DOHH2 (cell line): ENCODE results near the gene ADK.

ENCODE experiments used
- H3F3A ChIP-seq: fragments of 200-600 bp; sonication (generic), shearing (Covaris generic); 2 replicates; pipeline ENCODE4 v1.6.0; 2016; ENCODE audit warnings: antibody characterized with exemption, mild to moderate bottlenecking; ENCODE audit not compliant: control insufficient read depth, insufficient read depth
- H3K27ac ChIP-seq: fragments of 200-600 bp; sonication (generic); 2 replicates; pipeline ENCODE4 v1.5.1; 2014; ENCODE audit warnings: low read depth, mild to moderate bottlenecking, low read length, moderate library complexity
- H3K27me3 ChIP-seq: fragments of 200-600 bp; sonication (generic); 2 replicates; pipeline ENCODE4 v1.6.1; 2014; ENCODE audit warnings: mild to moderate bottlenecking, low read length, mixed read lengths; ENCODE audit not compliant: control insufficient read depth
- H3K36me3 ChIP-seq: fragments of 200-600 bp; sonication (generic); 2 replicates; pipeline ENCODE4 v1.6.1; 2014; ENCODE audit warnings: mild to moderate bottlenecking, low read length, moderate library complexity, mixed read lengths; ENCODE audit not compliant: control insufficient read depth
- H3K4me1 ChIP-seq: fragments of 200-600 bp; sonication (generic); 2 replicates; pipeline ENCODE4 v1.6.1; 2014; ENCODE audit warnings: mild to moderate bottlenecking, low read length, mixed read lengths; ENCODE audit not compliant: control insufficient read depth
- H3K4me2 ChIP-seq: fragments of 200-600 bp; sonication (generic); 2 replicates; pipeline ENCODE4 v1.6.0; 2014; ENCODE audit warnings: mild to moderate bottlenecking, low read length, moderate library complexity
- H3K4me3 ChIP-seq: fragments of 200-600 bp; sonication (generic); 2 replicates; pipeline ENCODE4 v1.5.1; 2014; ENCODE audit warnings: mild to moderate bottlenecking, low read length, mixed read lengths
- H3K79me2 ChIP-seq: fragments of 200-600 bp; sonication (generic); 2 replicates; pipeline ENCODE4 v1.6.1; 2014; ENCODE audit warnings: mild to moderate bottlenecking, low read length, mixed read lengths; ENCODE audit not compliant: control insufficient read depth
- H3K9me2 ChIP-seq: fragments of 200-600 bp; sonication (generic); replicated peaks from 2 replicates; pipeline ENCODE4 v1.6.1; 2014; ENCODE audit warnings: mild to moderate bottlenecking, low read length, mixed read lengths; ENCODE audit not compliant: control insufficient read depth
- H3K9me3 ChIP-seq: fragments of 200-600 bp; sonication (generic); 2 replicates; pipeline ENCODE4 v1.6.1; 2014; ENCODE audit warnings: antibody characterized with exemption, low read length, mixed read lengths; ENCODE audit not compliant: control insufficient read depth, insufficient read depth
- H4K20me1 ChIP-seq: fragments of 200-600 bp; sonication (generic); 2 replicates; pipeline ENCODE4 v1.6.0; 2014; ENCODE audit warnings: low read depth, mild to moderate bottlenecking, antibody characterized with exemption, low read length, moderate library complexity; ENCODE audit not compliant: control insufficient read depth, insufficient read depth
- EZH2phosphoT487 ChIP-seq: fragments of 200-600 bp; sonication (generic); IDR thresholded peaks from 2 replicates; pipeline ENCODE4 v1.6.1; 2017; ENCODE audit warnings: borderline replicate concordance, mild to moderate bottlenecking, antibody characterized with exemption, low read length, moderate library complexity, mixed read lengths
- TF ChIP-seq, protein P1 (sequence below): fragments of 200-600 bp; sonication (generic); IDR thresholded peaks from one replicate; pipeline ENCODE4 v1.5.1; 2014; ENCODE audit warnings: antibody characterized with exemption, mild to moderate bottlenecking, low read depth, low read length; ENCODE audit not compliant: poor library complexity, severe bottlenecking

The ADK gene

DNA sequence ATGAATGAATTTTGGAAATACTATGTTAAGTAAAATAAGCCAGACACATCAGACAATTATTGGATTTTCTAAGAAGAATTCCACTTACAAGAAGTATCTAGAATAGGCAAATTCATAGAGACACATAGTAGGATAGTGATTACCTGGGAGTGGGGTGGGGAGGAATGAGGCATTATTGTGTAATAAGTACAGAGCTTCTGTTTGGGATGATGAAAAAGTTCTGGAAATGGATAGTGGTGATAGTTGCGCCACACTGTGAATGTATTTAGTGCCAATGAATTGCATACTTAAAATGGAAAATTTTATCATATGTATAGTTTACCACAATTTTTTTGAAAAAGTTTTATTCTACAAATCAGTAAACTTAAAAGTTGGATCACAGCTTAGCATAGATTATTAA is 378.2 kb downstream of the ADK start:
- TF ChIP-seq, protein P1, sequence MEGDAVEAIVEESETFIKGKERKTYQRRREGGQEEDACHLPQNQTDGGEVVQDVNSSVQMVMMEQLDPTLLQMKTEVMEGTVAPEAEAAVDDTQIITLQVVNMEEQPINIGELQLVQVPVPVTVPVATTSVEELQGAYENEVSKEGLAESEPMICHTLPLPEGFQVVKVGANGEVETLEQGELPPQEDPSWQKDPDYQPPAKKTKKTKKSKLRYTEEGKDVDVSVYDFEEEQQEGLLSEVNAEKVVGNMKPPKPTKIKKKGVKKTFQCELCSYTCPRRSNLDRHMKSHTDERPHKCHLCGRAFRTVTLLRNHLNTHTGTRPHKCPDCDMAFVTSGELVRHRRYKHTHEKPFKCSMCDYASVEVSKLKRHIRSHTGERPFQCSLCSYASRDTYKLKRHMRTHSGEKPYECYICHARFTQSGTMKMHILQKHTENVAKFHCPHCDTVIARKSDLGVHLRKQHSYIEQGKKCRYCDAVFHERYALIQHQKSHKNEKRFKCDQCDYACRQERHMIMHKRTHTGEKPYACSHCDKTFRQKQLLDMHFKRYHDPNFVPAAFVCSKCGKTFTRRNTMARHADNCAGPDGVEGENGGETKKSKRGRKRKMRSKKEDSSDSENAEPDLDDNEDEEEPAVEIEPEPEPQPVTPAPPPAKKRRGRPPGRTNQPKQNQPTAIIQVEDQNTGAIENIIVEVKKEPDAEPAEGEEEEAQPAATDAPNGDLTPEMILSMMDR = no peak
- TF ChIP-seq EZH2phosphoT487 = no peak
- no peaks in the 10 kb centered on the region for H3K36me3 ChIP-seq
- H3K4me2 ChIP-seq = no peak overlapping the region
- no peaks in the 10 kb centered on the region for H4K20me1 ChIP-seq
- no peak overlapping the region for H3K27ac ChIP-seq
- H3K4me1 ChIP-seq = peaks cover 9% of the 10 kb centered on the region
- H3K4me3 ChIP-seq = no peak overlapping the region
- no peaks in the 10 kb centered on the region for H3K27me3 ChIP-seq
- no peaks in the 10 kb centered on the region for H3K9me2 ChIP-seq
- H3K79me2 ChIP-seq = no peaks in the 10 kb centered on the region
- H3F3A ChIP-seq = no peaks in the 10 kb centered on the region
- H3K9me3 ChIP-seq = no peaks in the 10 kb centered on the region

DNA sequence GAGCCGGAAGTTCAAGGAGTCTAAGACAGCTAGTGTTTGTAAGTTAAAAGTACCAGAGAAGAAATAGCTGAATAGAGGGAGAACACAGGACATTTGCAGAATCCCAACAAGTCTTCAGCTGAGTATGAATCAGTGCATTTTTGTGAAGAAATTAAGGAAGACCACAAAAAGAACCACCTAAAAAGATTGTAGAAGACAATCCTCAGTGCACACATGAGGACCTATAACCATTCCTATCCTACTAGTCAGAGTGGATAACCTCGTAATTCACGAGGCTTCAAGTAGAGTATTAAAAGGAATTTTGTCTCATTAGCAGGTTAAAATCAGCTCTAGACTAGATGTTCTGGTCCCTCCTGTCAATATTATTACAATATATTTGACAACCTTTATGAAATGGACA is 380.0 kb downstream of the ADK start:
- Histone ChIP-seq H3K36me3 (no peaks in the 10 kb centered on the region), H3K4me2 (no peak overlapping the region), H3K27ac (no peak overlapping the region), H3K9me2 (no peaks in the 10 kb centered on the region), H3K4me1 (peaks cover 9% of the 10 kb centered on the region), H3F3A (no peaks in the 10 kb centered on the region), H3K9me3 (no peaks in the 10 kb centered on the region), H3K79me2 (no peaks in the 10 kb centered on the region), H4K20me1 (no peaks in the 10 kb centered on the region), H3K4me3 (no peak overlapping the region), H3K27me3 (no peaks in the 10 kb centered on the region)
- TF ChIP-seq, protein P1 = no peak
- TF ChIP-seq EZH2phosphoT487 = no peak

DNA sequence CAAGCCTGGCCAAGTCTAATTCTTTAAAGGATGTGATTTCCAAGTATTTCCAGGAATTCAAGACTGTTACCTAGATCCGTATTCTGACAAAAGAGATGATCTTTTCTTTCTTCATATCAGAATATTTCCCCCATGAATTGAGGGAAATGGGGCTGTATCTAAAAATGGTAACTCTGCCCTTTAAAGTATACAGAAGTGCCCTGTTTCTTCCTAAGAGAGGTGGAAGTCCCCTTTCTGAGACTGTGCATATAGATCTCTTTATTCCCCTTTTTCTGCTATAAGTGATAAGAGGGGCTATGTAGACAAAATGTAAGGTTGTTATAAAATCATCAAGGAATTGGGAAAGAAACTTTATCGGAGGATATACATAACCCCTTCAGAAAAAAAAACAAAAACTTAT is 388.3 kb downstream of the ADK start:
- H3K36me3 ChIP-seq = no peaks in the 10 kb centered on the region
- H3K27ac ChIP-seq = no peak overlapping the region
- no peak for TF ChIP-seq EZH2phosphoT487
- TF ChIP-seq, protein P1 = no peak
- no peaks in the 10 kb centered on the region for H3K9me2 ChIP-seq
- H3K4me2 ChIP-seq = no peak overlapping the region
- H4K20me1 ChIP-seq = no peaks in the 10 kb centered on the region
- no peaks in the 10 kb centered on the region for H3K27me3 ChIP-seq
- H3K4me3 ChIP-seq = no peak overlapping the region
- H3K79me2 ChIP-seq = no peaks in the 10 kb centered on the region
- no peaks in the 10 kb centered on the region for H3K9me3 ChIP-seq
- 0 out of 2 replicates have a peak, but pooled peaks cover 4% of the 10 kb centered on the region for H3F3A ChIP-seq
- H3K4me1 ChIP-seq = no peaks in the 10 kb centered on the region

DNA sequence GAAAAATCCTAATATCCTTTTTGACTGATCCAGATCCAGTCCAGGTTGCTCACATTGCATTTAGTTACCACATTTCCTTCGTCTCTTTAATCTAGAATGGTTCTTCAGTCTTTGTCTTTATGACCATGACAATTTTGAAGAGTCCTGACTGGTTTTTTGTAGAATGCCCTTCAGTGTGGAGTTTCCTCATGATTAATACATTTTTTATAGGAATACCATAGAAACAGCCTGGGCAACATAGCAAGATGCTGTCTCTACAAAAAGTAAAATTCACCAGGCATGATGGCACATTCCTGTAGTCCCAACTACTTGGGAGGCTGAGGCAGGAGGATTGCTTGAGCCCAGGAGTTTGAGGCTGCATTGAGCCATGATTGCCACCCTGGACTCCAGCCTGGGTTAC is 390.4 kb downstream of the ADK start:
- H3K27me3 ChIP-seq = no peaks in the 10 kb centered on the region
- no peaks in the 10 kb centered on the region for H3K9me2 ChIP-seq
- TF ChIP-seq, protein P1 = no peak
- no peak for TF ChIP-seq EZH2phosphoT487
- no peak overlapping the region for H3K4me3 ChIP-seq
- H4K20me1 ChIP-seq = no peaks in the 10 kb centered on the region
- H3K4me1 ChIP-seq = no peaks in the 10 kb centered on the region
- no peaks in the 10 kb centered on the region for H3K36me3 ChIP-seq
- no peak overlapping the region for H3K4me2 ChIP-seq
- no peaks in the 10 kb centered on the region for H3K79me2 ChIP-seq
- no peak overlapping the region for H3K27ac ChIP-seq
- 0 out of 2 replicates have a peak, but pooled peaks cover 4% of the 10 kb centered on the region for H3F3A ChIP-seq
- no peaks in the 10 kb centered on the region for H3K9me3 ChIP-seq
